Hepatocyte (in vitro differentiated cells): ENCODE data around the gene PRDM16. TPM values are rescaled to one million over a fixed set of nuclear protein-coding genes. Genes with fewer than 3 reads are reported as not detected.
A peak's percentile ranks its signal among the peaks of the same experiment; 100 is the strongest.

Experiments used
- DNase-seq: peaks from one replicate; pipeline ENCODE4 v3.0.0-alpha.2; 2016; ENCODE audit warnings: low spot score
- H2AFZ ChIP-seq: fragments of 200-600 bp; sonication (generic); 2 replicates; pipeline ENCODE4 v1.6.0; 2016; ENCODE audit warnings: antibody characterized with exemption, mild to moderate bottlenecking
- H3K27ac ChIP-seq: fragments of 200-600 bp; sonication (generic); 2 replicates; pipeline ENCODE4 v1.5.1; 2016; ENCODE audit warnings: mild to moderate bottlenecking
- H3K27me3 ChIP-seq: fragments of 200-600 bp; sonication (generic); 2 replicates; pipeline ENCODE4 v1.6.1; 2016
- H3K36me3 ChIP-seq: fragments of 200-600 bp; sonication (generic); replicated peaks from 2 replicates; pipeline ENCODE4 v1.5.1; 2016; ENCODE audit warnings: low read depth; ENCODE audit not compliant: insufficient read depth
- H3K4me1 ChIP-seq: fragments of 200-600 bp; sonication (generic); 2 replicates; pipeline ENCODE4 v1.5.1; 2016; ENCODE audit warnings: mild to moderate bottlenecking, moderate library complexity; ENCODE audit not compliant: insufficient read depth
- H3K4me2 ChIP-seq: fragments of 200-600 bp; sonication (generic); 2 replicates; pipeline ENCODE4 v1.6.0; 2016
- H3K4me3 ChIP-seq: fragments of 200-600 bp; sonication (generic); 2 replicates; pipeline ENCODE4 v1.5.1; 2016; ENCODE audit warnings: mild to moderate bottlenecking
- H3K79me2 ChIP-seq: fragments of 200-600 bp; sonication (generic); 2 replicates; pipeline ENCODE4 v1.6.0; 2017; ENCODE audit warnings: mild to moderate bottlenecking
- H3K9me2 ChIP-seq: fragments of 200-600 bp; sonication (generic); replicated peaks from 2 replicates; pipeline ENCODE4 v1.6.0; 2017; ENCODE audit warnings: mild to moderate bottlenecking; ENCODE audit not compliant: insufficient read depth
- H3K9me3 ChIP-seq: fragments of 200-600 bp; sonication (generic); 2 replicates; pipeline ENCODE4 v1.5.1; 2016; ENCODE audit warnings: low read depth, mild to moderate bottlenecking
- H4K20me1 ChIP-seq: fragments of 200-600 bp; sonication (generic); 2 replicates; pipeline ENCODE4 v1.6.0; 2016; ENCODE audit warnings: mild to moderate bottlenecking; ENCODE audit not compliant: insufficient read depth, poor library complexity, severe bottlenecking
- EZH2 ChIP-seq: fragments of 200-600 bp; sonication (generic); IDR thresholded peaks from 2 replicates; pipeline ENCODE4 v1.6.1; 2016; ENCODE audit warnings: antibody characterized with exemption, mild to moderate bottlenecking, borderline replicate concordance
- EZH2phosphoT487 ChIP-seq: fragments of 200-600 bp; sonication (generic); IDR thresholded peaks from one replicate; pipeline ENCODE4 v1.6.1; 2018; ENCODE audit warnings: antibody characterized with exemption, mild to moderate bottlenecking, low read depth, moderate library complexity; ENCODE audit not compliant: unreplicated experiment, severe bottlenecking
- WGBS: methylation state at CpG from one replicate; pipeline ENCODE4 v1.1.6; 2016; ENCODE audit warnings: low lambda C conversion rate; ENCODE audit errors: missing lambda C conversion rate; 5-methylcytosine and 5-hydroxymethylcytosine counted together
- polyA plus RNA-seq: library from polyadenylated mRNA; unstranded; fragments of >200 nt; fragmentation: Nextera tagmentation; extraction: Ambion mirVana; gene quantifications from 2 replicates; pipeline ENCODE4 v1.2.1, GENCODE V29; 2016
- total RNA-seq: library from RNA; depleted of rRNA; stranded (reverse); fragments of >200 nt; gene quantifications from 2 replicates; pipeline ENCODE4 v1.2.3, GENCODE V29; 2014
- TF ChIP-seq, protein P1 (sequence below): fragments of 200-600 bp; sonication (generic); IDR thresholded peaks from 2 replicates; pipeline ENCODE4 v1.5.1; 2016; ENCODE audit warnings: antibody characterized with exemption, mild to moderate bottlenecking; ENCODE audit not compliant: poor library complexity

PRDM16 gene
- total and polyA plus RNA-seq, 2 experiments from 2014 or later, result 8.1 to 9.9 TPM

DNA sequence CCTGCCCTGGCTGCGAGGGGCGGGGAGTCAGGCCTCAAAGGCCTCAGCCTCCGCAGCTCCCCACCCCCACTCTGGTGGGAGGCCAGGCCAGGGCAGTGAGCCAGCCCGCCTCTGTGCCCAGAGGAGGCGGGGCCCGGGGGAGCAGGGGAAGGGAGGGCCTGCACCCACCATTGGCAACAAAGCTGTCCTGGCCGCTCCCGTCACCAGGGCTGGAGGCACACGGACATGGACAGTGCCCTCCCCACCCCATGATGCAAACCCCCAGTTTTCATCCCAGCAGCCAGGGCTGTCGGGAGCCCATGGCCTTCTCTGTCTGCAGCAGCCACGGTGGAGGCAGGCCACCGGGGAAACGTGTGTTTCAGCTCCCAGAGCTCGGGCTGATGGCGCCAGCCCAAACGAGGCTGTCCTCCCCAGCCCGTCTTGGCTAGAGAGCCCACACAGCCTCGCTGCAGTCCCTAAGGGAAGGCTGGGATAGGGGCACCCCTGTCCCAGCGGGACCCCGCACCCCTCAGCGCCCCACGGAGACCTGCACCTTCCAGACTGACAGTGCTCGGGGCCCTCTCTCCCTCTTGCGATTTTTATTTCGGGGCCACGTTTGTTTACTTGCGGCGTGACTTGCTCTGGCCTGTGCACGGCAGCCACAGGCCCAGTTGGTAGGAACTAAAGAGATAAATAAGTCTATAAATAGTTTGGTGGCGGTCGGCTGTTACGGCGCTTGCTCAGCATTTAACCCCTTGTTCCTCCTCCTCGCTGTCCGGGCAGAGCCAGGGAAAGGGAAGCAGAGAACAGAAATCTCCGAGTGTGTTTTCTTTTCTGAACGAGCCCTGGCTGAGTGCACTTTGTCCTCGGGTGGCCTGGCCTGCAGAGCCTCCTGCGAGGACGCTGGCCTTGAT is 101.8 kb downstream of the PRDM16 start:
- DNase-seq, result peak; percentile 82
- no peak overlapping the region for H3K4me3 ChIP-seq
- no peaks in the 10 kb centered on the region for H3K27me3 ChIP-seq
- no peaks in the 10 kb centered on the region for H3K9me2 ChIP-seq
- peak overlapping the region; percentile 22 for H2AFZ ChIP-seq
- no peaks in the 10 kb centered on the region for H3K79me2 ChIP-seq
- peak overlapping the region; percentile 92 for H3K27ac ChIP-seq
- peak overlapping the region; percentile 76 for H3K4me2 ChIP-seq
- 25% methylated on average over 24 of the region's 40 CpGs for WGBS
- no peaks in the 10 kb centered on the region for H3K9me3 ChIP-seq
- TF ChIP-seq EZH2 (no peak), EZH2phosphoT487 (no peak)
- TF ChIP-seq, protein P1, sequence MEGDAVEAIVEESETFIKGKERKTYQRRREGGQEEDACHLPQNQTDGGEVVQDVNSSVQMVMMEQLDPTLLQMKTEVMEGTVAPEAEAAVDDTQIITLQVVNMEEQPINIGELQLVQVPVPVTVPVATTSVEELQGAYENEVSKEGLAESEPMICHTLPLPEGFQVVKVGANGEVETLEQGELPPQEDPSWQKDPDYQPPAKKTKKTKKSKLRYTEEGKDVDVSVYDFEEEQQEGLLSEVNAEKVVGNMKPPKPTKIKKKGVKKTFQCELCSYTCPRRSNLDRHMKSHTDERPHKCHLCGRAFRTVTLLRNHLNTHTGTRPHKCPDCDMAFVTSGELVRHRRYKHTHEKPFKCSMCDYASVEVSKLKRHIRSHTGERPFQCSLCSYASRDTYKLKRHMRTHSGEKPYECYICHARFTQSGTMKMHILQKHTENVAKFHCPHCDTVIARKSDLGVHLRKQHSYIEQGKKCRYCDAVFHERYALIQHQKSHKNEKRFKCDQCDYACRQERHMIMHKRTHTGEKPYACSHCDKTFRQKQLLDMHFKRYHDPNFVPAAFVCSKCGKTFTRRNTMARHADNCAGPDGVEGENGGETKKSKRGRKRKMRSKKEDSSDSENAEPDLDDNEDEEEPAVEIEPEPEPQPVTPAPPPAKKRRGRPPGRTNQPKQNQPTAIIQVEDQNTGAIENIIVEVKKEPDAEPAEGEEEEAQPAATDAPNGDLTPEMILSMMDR, result no peak
- H4K20me1 ChIP-seq, result no peaks in the 10 kb centered on the region
- peaks cover 23% of the 10 kb centered on the region for H3K4me1 ChIP-seq
- no peaks in the 10 kb centered on the region for H3K36me3 ChIP-seq

GRCh38 chr1:3171761-3172160 is 102.8 kb downstream of the PRDM16 start:
- TF ChIP-seq, protein P1, result no peak
- TF ChIP-seq EZH2 (no peak), EZH2phosphoT487 (no peak)
- no peaks in the 10 kb centered on the region for H3K36me3 ChIP-seq
- no peaks in the 10 kb centered on the region for H3K9me2 ChIP-seq
- peak overlapping the region; percentile 92 for H3K27ac ChIP-seq
- no peaks in the 10 kb centered on the region for H3K9me3 ChIP-seq
- no peaks in the 10 kb centered on the region for H4K20me1 ChIP-seq
- peaks cover 23% of the 10 kb centered on the region for H3K4me1 ChIP-seq
- no peak overlapping the region for H3K4me3 ChIP-seq
- no peaks in the 10 kb centered on the region for H3K27me3 ChIP-seq
- WGBS, result 93% methylated on average over 17 of the region's 19 CpGs
- H2AFZ ChIP-seq, result no peak overlapping the region
- no peaks in the 10 kb centered on the region for H3K79me2 ChIP-seq
- no peak for DNase-seq
- H3K4me2 ChIP-seq, result no peak overlapping the region

DNA sequence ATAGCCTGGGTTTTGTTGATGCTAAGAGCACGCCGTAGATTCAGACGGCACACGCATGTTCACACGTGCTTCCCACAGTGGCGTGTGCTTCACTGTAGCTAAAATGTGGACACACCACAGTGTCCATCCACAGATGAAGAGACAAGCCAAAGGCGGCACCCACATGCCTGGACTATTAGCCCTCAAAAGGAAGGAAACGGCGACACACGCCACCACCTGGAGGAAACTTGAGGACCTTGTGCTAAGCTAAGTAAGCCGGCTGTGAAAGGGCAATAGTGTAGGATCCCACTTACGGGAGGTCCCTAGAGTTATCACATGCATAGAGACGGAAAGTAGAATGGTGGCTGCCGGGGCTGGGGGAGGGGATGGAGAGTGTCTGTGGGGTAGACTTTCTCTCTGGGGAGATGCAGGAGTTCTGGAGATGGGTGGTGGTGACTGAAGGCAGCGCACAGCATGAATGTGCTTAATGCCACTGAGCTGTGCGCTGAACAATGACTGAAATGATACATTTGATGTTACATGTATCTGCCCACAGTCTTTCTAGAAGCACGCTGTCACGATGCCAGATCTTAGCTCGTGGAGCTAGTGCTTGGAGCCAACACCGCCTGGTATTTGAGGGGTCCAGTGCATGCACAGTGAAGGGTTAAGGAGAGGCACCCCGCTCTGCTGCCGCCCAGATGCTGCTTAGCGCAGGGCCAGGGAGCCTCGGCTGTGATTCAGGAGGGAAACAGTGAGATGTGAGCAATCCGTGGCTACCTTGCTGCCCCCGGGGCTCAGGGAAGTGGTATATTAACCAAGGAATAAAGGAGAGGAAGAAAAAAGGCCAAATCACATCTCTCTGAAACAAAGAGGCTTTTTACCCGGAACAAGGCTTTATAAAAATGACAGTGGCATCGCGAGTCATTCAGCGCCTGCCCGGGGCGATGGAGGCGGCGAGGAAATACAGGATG is 103.7 kb downstream of the PRDM16 start:
- H3K27ac ChIP-seq, result no peak overlapping the region

More for the DNA sequence above, 103.7 kb downstream of the PRDM16 start:
- Histone ChIP-seq H3K4me2 (no peak overlapping the region), H3K4me1 (peaks cover 23% of the 10 kb centered on the region), H3K36me3 (no peaks in the 10 kb centered on the region), H3K79me2 (no peaks in the 10 kb centered on the region), H2AFZ (no peak overlapping the region), H3K9me3 (no peaks in the 10 kb centered on the region), H3K4me3 (no peak overlapping the region), H4K20me1 (no peaks in the 10 kb centered on the region), H3K27me3 (no peaks in the 10 kb centered on the region), H3K9me2 (no peaks in the 10 kb centered on the region)
- no peak for DNase-seq
- TF ChIP-seq, protein P1, result no peak
- no peak for TF ChIP-seq EZH2
- no peak for TF ChIP-seq EZH2phosphoT487
- 86% methylated on average over 34 of the region's 34 CpGs for WGBS
